Astrocyte of the spinal cord (primary cell): ENCODE measurements around the gene CFAP90.

Experiments
- DNase-seq: peaks from one replicate; pipeline ENCODE4 v3.0.0; 2011; ENCODE audit warnings: low read depth, low spot score
- H3K4me3 ChIP-seq: 2 replicates; pipeline ENCODE4 v1.5.1; 2011; ENCODE audit warnings: low read depth, mild to moderate bottlenecking, low read length, moderate library complexity
- CTCF ChIP-seq: IDR thresholded peaks from 2 replicates; pipeline ENCODE4 v1.5.1; 2012; ENCODE audit warnings: low read depth, mild to moderate bottlenecking, low read length, inconsistent platforms
- in situ Hi-C: cut with HindIII; loops from 2 replicates; pipeline ENCODE4 v1.10.0; 2017; ENCODE audit warnings: low sequenced_read_pairs

The CFAP90 gene

DNA sequence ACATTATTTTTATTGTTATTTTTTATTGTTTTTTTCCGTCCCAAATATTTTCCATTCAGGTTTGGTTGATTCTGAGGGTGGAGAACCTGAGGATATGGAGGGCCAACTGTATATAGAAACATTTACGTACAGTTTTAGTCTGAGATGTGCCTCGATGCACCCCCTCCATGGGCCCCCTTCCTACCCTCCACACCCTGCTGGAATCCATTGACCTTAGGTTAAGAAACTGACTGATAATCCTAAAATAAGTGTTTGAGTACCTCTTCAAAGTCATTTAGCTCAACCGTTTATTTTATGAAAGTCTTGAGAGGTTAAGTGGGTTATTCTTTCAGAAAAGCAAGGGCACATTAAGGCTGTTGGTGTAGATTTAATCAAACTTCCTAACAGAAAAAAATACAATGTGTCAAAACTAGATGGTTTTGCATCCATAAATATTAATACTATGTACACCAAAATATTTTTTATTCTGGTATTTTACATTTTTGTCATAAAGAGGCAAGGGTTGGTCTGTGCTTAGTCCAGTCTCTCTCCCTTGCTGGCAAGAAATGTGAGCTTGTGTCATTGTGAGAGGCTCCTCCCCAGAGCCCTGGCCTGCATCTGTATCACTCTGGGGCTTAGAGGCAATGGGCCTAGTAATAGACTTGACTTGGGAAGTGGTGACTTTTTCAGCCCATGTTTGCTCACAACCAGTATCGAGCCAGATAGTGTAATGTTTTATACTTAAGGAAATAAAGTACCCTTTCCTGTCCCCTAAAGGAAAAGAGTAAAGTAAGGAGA lies 33.7 kb upstream of the CFAP90 start:
- in situ Hi-C loops, result no loop called here
- no peak overlapping the region for H3K4me3 ChIP-seq
- no peak for TF ChIP-seq CTCF
- DNase-seq, result no peak

- no peak for TF ChIP-seq CTCF
- no peak for DNase-seq
- in situ Hi-C loops, result no loop called here
- no peak overlapping the region for H3K4me3 ChIP-seq
These were observed 32.0 kb upstream of the CFAP90 start for GRCh38 chr5:7882926-7883325.

DNA sequence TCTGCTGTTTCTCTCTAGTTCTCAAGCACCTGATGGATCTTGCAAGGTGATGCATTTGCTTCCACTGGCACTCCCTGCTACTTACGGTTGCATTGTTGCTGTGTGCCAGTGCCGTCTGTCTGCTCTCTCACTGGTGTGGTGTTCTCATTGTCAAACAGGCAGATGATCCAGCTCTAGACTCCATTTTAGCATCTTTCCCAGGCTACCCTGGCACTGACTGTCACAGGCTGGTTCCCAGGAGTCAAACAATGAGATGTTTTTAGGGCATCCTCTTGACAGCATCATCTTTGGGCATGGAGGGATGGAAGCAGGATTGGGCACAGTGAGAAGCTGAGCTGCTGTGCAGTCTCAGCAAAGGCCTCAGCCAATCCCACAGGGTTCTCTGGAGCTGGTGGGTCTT lies 30.9 kb upstream of the CFAP90 start:
- no peak for TF ChIP-seq CTCF
- DNase-seq, result no peak
- in situ Hi-C loops, result no loop called here
- no peak overlapping the region for H3K4me3 ChIP-seq

DNA sequence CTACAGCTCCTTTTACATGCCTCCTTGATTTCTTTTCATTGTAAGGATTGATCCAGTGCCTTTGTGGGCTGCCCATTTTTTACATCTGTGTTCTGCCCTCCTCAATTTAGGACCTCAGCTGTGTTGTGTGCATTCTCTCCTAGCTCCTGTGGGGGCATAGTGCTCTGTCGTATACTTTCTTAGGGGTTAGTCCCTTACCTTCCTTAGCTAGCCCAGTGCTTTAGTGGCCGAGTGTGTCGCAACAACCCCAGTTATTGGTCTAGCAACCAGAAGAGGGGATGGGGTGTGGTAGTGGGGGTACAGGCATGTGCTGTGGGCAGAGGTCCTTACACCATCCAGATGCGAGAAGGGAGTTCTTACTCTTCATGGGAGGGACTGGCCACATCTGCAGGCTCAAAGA lies 30.2 kb upstream of the CFAP90 start:
- TF ChIP-seq CTCF, result no peak
- no peak overlapping the region for H3K4me3 ChIP-seq
- no peak for DNase-seq
- in situ Hi-C loops, result no loop called here

- no peak overlapping the region for H3K4me3 ChIP-seq
- in situ Hi-C loops, result no loop called here
- DNase-seq, result peak; percentile 25
- no peak for TF ChIP-seq CTCF
These were observed 27.5 kb upstream of the CFAP90 start for GRCh38 chr5:7878381-7878873.

DNA sequence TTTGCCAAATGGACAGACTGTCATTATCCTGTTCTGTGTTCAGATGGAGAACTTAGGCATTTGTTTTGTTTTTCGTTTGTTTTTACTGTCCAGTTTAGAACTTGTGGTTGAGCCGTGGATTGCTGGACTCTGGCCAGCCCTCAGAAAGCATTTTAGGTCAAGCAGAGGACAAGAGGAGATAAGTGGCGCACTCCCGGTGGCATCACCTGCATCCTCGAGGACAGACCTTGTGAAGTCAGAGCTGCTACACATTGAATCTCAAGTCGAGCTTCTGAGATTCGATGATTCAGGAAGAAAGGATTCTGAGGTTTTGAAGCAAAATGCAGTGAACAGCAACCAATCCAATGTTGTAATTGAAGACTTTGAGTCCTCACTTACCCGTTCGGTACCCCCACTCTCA lies 26.9 kb upstream of the CFAP90 start:
- in situ Hi-C loops, result no loop called here
- no peak overlapping the region for H3K4me3 ChIP-seq
- DNase-seq, result peak; percentile 24
- no peak for TF ChIP-seq CTCF
